Measurements from ENCODE around the gene MRPL44.

GRCh38 chr2:223937535-223937934 lies 19.7 kb upstream of the MRPL44 start:
- TF ChIP-seq HDAC6 (IDR thresholded peaks at IDR 0.05; ENCODE audit: low read depth, low read length) (no peak), SP1 (IDR thresholded peaks at IDR 0.05; ENCODE audit: low read depth, low read length) (no peak), ATF3 (IDR thresholded peaks at IDR 0.05; ENCODE audit: insufficient read depth, low read depth, low read length) (no peak), TAF1 (IDR thresholded peaks at IDR 0.05; ENCODE audit: low read depth, low read length) (no peak), ATF2 (IDR thresholded peaks at IDR 0.05; ENCODE audit: low read length) (no peak), POLR2A (IDR thresholded peaks at IDR 0.05; ENCODE audit: control extremely low read depth in 1 of 2, low read depth in 2 of 2, low read length in 2 of 2) (no peak), SUZ12 (IDR thresholded peaks at IDR 0.05; ENCODE audit: low read length) (no peak), PHF8 (conservative IDR thresholded peaks at IDR 0.05; ENCODE audit: low read depth, low read length) (no peak), CREB1 (IDR thresholded peaks at IDR 0.05) (no peak)
- TF ChIP-seq, protein P1, sequence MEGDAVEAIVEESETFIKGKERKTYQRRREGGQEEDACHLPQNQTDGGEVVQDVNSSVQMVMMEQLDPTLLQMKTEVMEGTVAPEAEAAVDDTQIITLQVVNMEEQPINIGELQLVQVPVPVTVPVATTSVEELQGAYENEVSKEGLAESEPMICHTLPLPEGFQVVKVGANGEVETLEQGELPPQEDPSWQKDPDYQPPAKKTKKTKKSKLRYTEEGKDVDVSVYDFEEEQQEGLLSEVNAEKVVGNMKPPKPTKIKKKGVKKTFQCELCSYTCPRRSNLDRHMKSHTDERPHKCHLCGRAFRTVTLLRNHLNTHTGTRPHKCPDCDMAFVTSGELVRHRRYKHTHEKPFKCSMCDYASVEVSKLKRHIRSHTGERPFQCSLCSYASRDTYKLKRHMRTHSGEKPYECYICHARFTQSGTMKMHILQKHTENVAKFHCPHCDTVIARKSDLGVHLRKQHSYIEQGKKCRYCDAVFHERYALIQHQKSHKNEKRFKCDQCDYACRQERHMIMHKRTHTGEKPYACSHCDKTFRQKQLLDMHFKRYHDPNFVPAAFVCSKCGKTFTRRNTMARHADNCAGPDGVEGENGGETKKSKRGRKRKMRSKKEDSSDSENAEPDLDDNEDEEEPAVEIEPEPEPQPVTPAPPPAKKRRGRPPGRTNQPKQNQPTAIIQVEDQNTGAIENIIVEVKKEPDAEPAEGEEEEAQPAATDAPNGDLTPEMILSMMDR (IDR thresholded peaks at IDR 0.05; ENCODE audit: control extremely low read depth in 1 of 3, insufficient read depth in 1 of 3, low read depth in 1 of 3, low read length in 3 of 3), result no peak

All from H1 (cell line).